A549 treated with CpdA at 1 μM for 4 hours (cell line): ENCODE results near the gene APOBEC3A. TPM values are rescaled to one million over a fixed set of nuclear protein-coding genes. Genes with fewer than 3 reads are reported as not detected.

Experiments
- total RNA-seq: library from RNA; stranded (reverse); fragments of 200-300 nt; extraction: Qiagen RNA extraction; gene quantifications from 5 replicates; pipeline ENCODE4 v1.2.3, GENCODE V29; 2022; ENCODE audit warnings: low read depth

Gene APOBEC3A
- total RNA-seq: 0.21 TPM in 1 of 5 replicates, not detected in the others

GRCh38 chr22:38957046-38957770 is at the start of gene APOBEC3A:
Gene APOBEC3A (plus strand): TSS chr22:38957609. CDS start chr22:38957692, 83 bp downstream.

GRCh38 chr22:38981992-38982927 is 24.9 kb downstream of the APOBEC3A start, which contains the start of gene APOBEC3B:
Gene APOBEC3B (plus strand): TSS chr22:38982347. CDS start chr22:38982454, 107 bp downstream.

Other genes starting within 250 kb of the APOBEC3A start
- gene SUN2, start 201.6 kb upstream of the APOBEC3A start, total RNA-seq: 26.7 to 37.1 TPM (median 32.3 TPM) in 5 replicates
- gene DNAL4, start 163.5 kb upstream of the APOBEC3A start, total RNA-seq: 7.7 to 11.0 TPM (median 10.2 TPM) in 5 replicates
- 11.7 to 16.2 TPM (median 12.7 TPM) in 5 replicates for gene NPTXR, start 113.6 kb upstream of the APOBEC3A start, total RNA-seq
- gene CBX6, start 85.4 kb upstream of the APOBEC3A start, total RNA-seq: 31.4 to 35.2 TPM (median 32.6 TPM) in 5 replicates
- gene APOBEC3B, start 24.7 kb downstream of the APOBEC3A start, total RNA-seq: 29.0 to 34.9 TPM (median 30.1 TPM) in 5 replicates
- gene APOBEC3C, start 56.6 kb downstream of the APOBEC3A start, total RNA-seq: 25.6 to 27.0 TPM (median 25.9 TPM) in 5 replicates
- 0.22 to 0.78 TPM (median 0.29 TPM) in 4 of 5 replicates, not detected in the other for gene APOBEC3D, start 63.5 kb downstream of the APOBEC3A start, total RNA-seq
- 1.8 to 3.0 TPM (median 2.4 TPM) in 5 replicates for gene APOBEC3F, start 83.3 kb downstream of the APOBEC3A start, total RNA-seq
- gene APOBEC3G, start 119.7 kb downstream of the APOBEC3A start, total RNA-seq: 0.18 TPM in 1 of 5 replicates, not detected in the others
- 0.14 to 0.41 TPM (median 0.35 TPM) in 4 of 5 replicates, not detected in the other for gene APOBEC3H, start 139.6 kb downstream of the APOBEC3A start, total RNA-seq
- 0.79 to 1.5 TPM (median 1.2 TPM) in 5 replicates for gene CBX7, start 195.1 kb downstream of the APOBEC3A start, total RNA-seq